T47D (cell line): ENCODE measurements around the gene ASB2.

Source experiments
- DNase-seq, 2 experiments: peaks; one replicate each; pipeline versions ENCODE4 v3.0.0 to v3.0.0-alpha.2; 2011 to 2012; ENCODE audit warnings: low read depth in 1 of 2, low spot score in 1 of 2
- JUND ChIP-seq: IDR thresholded peaks from 2 replicates; pipeline ENCODE4 v1.6.1; 2012; ENCODE audit warnings: low read depth
- in situ Hi-C: cut with HindIII; loops from 2 replicates; pipeline ENCODE4 v1.10.0; 2016; ENCODE audit warnings: low sequenced_read_pairs, low pct_unique_long_range_greater_than_20kb

The ASB2 gene

DNA sequence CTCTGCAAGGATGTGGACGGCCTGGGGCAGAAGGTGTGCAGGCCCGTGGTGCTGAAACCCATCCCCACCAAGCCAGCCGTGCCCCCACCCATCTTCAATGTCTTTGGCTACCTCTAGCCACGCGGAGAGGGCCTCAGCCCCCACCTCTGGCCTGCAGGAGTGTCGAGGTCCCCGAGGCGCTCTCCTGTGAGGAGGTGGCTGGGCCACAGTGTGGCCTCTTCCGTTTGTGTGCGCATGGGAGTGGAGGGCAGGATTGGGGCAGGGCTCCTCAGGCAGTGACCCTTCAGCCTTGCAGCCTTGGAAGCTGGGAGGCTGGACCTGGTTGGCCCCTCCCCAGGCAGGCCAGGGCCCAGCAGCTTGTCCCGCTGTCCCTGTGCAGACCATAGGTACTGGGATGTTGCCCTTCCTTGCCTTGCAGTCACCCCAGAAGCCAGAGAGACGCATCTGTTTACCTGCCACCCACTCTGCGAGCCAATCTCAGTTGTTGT lies 47.3 kb downstream of the ASB2 start:
- no peak for TF ChIP-seq JUND
- in situ Hi-C loops: no loop called here
- DNase-seq: peak in 1 of 2 experiments; percentile 25

DNA sequence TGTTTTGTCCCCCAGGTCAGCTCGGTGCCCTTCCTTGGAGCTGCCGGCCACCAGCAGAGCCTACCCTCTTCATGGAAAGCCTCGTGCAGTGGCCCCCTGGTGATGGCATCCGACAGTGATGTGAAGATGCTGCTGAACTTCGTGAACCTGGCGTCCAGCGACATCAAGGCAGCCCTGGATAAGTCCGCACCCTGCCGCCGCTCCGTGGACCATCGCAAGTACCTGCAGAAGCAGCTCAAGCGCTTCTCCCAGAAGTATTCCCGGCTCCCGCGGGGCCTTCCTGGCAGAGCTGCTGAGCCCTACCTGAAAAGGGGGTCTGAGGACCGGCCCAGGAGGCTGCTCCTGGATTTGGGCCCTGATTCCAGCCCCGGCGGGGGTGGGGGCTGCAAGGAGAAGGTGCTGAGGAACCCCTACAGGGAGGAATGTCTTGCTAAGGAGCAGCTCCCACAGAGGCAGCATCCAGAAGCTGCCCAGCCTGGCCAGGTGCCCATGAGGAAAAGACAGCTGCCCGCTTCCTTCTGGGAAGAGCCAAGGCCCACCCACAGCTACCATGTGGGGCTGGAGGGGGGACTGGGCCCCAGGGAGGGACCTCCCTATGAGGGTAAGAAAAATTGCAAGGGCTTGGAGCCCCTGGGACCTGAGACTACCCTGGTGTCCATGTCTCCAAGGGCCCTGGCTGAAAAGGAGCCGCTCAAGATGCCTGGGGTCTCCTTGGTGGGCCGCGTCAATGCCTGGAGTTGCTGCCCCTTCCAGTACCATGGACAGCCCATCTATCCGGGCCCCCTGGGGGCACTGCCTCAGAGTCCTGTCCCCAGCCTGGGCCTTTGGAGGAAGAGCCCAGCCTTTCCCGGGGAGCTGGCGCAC lies 48.0 kb downstream of the ASB2 start:
- in situ Hi-C loops: no loop called here
- no peak for DNase-seq
- TF ChIP-seq JUND: no peak

DNA sequence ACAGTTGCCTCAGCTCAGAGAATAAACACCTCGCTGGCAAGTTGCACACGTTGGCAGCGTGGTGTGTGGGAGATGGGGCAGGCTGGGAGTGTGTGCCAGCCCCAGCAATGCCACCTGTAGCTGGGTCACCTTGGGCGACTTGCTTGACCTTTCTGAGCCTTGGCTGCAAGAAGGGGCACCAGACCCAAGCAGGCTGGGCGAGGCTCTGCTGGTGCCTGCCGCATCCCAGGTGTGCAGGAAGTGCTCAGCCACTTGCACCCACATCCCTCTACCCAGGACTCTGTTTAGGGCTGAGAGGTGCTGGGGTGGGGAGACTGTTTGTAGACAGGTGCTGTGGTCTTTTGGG lies 48.6 kb downstream of the ASB2 start:
- no peak for DNase-seq
- TF ChIP-seq JUND: no peak
- in situ Hi-C loops: no loop called here

DNA sequence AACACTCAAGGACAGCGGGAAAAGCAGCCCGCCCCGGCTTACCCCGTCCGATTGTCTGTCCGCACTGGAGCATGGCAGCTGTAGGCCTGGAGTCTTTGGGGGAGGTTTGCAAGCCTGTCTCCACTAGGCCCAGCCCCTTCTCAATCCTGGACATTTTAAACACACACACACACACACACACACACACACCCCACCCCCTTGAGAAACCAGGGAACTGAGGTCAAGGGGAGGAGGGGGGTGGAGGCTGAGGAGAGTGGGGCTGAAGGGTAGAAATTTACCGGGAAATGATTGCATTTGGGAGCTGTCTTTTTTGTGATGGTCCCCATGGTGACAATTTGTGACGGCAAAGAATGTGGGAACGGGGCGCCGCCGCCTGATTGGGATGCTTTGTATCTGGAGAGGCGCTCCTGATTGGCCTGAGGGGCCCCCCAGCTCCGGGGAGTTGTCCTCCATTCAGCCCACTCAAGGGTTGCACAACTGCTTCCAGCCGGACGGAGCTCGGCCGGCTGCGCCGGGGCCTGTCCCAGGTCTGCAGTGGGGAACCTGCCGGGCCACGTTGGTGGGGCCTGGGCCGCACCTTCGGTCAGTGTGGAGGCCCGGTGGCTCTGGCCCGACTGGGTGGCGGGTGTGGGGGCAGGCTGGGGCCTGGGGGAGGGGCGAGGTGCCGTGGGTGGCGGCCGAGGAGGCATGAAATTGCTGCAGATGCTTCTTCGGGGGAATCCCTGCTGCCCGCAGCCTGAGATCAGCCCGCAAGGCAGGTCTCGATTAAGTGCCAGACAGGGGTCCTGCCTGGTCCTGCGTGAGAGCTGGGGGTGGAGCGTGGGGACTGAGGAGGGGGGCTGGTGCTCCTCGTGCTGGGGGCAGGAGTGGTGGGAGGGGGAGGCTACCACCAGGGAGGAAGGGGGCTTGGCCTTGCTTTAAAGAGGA lies 49.2 kb downstream of the ASB2 start, which contains the start of gene FAM181A:
Gene FAM181A (plus strand): TSS at position 472 of the 927 bp plus-strand sequence. CDS start 942 bp downstream, outside the sequence.
- in situ Hi-C loops: no loop called here
- no peak for DNase-seq
- TF ChIP-seq JUND: no peak

GRCh38 chr14:93926245-93926872 lies 50.0 kb downstream of the ASB2 start:
- TF ChIP-seq JUND: no peak
- in situ Hi-C loops: no loop called here
- peak in 1 of 2 experiments; percentile 24 for DNase-seq

DNA sequence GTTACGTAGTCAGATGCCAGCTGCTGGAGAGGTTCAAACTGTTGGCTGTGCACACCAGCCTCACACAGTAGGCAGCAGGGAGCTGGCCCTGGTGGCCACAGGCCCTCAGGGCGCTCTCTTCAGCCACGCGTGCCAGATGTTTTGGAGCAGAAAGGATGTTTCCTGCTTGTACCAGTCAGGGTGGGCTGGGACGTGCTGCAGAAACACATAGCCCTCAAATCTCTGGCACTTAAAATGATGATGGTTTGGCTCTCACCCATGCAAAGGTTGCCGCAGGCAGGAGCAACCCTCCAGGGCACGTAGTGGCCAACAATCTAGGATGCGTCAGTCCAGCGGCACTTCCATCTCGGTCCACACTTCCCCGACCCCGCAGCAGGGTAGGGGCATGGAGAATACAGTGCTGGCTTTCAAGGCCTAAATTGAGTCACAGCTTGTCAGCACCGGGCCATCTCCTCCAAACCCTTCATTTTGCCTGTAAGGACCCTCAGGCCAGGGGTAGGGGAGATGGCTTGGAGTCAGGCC lies 50.9 kb downstream of the ASB2 start:
- in situ Hi-C loops: no loop called here
- DNase-seq: no peak
- no peak for TF ChIP-seq JUND

GRCh38 chr14:93924592-93925355 lies 51.6 kb downstream of the ASB2 start:
- in situ Hi-C loops: no loop called here
- TF ChIP-seq JUND: no peak
- no peak for DNase-seq

- TF ChIP-seq JUND: no peak
- no peak for DNase-seq
- in situ Hi-C loops: no loop called here
Measured at GRCh38 chr14:93923626-93924025, 52.7 kb downstream of the ASB2 start.

GRCh38 chr14:93921001-93921806 lies 55.2 kb downstream of the ASB2 start:
- DNase-seq: no peak
- no peak for TF ChIP-seq JUND
- in situ Hi-C loops: no loop called here

GRCh38 chr14:93917141-93917540 lies 59.2 kb downstream of the ASB2 start:
- DNase-seq: no peak
- in situ Hi-C loops: no loop called here
- TF ChIP-seq JUND: no peak

GRCh38 chr14:93916498-93916897 lies 59.9 kb downstream of the ASB2 start:
- no peak for DNase-seq
- in situ Hi-C loops: no loop called here
- TF ChIP-seq JUND: no peak
